Aorta (tissue), 5 donors: Measurements from ENCODE around the gene CFAP410. TPM values are rescaled to one million over a fixed set of nuclear protein-coding genes. Genes with fewer than 3 reads are reported as not detected.

Experiments used
- ATAC-seq: fragments of 200-7000 bp; cut with Tn5 transposase; one replicate; pipeline ENCODE4 v1.9.1; 2022; ENCODE audit warnings: moderate library complexity; ENCODE audit not compliant: low FRiP score
- DNase-seq, 2 donors: peaks; one replicate each; pipeline ENCODE4 v3.0.0-alpha.2; 2020
- H3K27ac ChIP-seq, 2 donors: one replicate each; pipeline ENCODE4 v1.5.1; 2013; ENCODE audit warnings: low read length in 2 of 2, mild to moderate bottlenecking in 2 of 2, moderate library complexity in 2 of 2, control low read depth in 1 of 2, inconsistent platforms in 1 of 2, low read depth in 1 of 2
- H3K27me3 ChIP-seq, 2 donors: one replicate each; pipeline ENCODE4 v1.6.1; 2013; ENCODE audit warnings: control low read depth in 1 of 2, low read length in 1 of 2, mild to moderate bottlenecking in 1 of 2, moderate library complexity in 1 of 2; ENCODE audit not compliant: insufficient read depth in 2 of 2, control insufficient read depth in 1 of 2
- H3K36me3 ChIP-seq, 2 donors: one replicate each; pipeline ENCODE4 v1.6.1; 2013; ENCODE audit warnings: control low read depth in 1 of 2, low read length in 1 of 2, mild to moderate bottlenecking in 1 of 2; ENCODE audit not compliant: insufficient read depth in 2 of 2, control insufficient read depth in 1 of 2
- H3K4me1 ChIP-seq, 2 donors: one replicate each; pipeline ENCODE4 v1.6.1; 2013; ENCODE audit warnings: low read length in 2 of 2, control low read depth in 1 of 2, mild to moderate bottlenecking in 1 of 2, moderate library complexity in 1 of 2; ENCODE audit not compliant: insufficient read depth in 2 of 2, control insufficient read depth in 1 of 2
- H3K4me3 ChIP-seq, 2 donors: one replicate each; pipeline ENCODE4 v1.5.1; 2013; ENCODE audit warnings: low read length in 2 of 2, control low read depth in 1 of 2, mild to moderate bottlenecking in 1 of 2
- H3K9me3 ChIP-seq: one replicate; pipeline ENCODE4 v1.6.1; 2013; ENCODE audit warnings: mild to moderate bottlenecking, low read length; ENCODE audit not compliant: control insufficient read depth
- WGBS, 2 donors: extraction: QIAGEN DNeasy Blood & Tissue Kit; methylation state at CpG; one replicate each; pipeline ENCODE4 v1.1.7; 2013; 5-methylcytosine and 5-hydroxymethylcytosine counted together
- intact Hi-C, 2 donors: fragments of 100-400 bp; cut with DNase I; formaldehyde crosslinking; loops; one replicate each; pipeline versions ENCODE4 v1.14.2 to v1.15.0; 2022
- polyA plus RNA-seq, 2 donors: library from polyadenylated mRNA; stranded (reverse); fragments of 200-250 nt; gene quantifications; one replicate each; pipeline ENCODE4 v1.2.3, GENCODE V29; 2013
- total RNA-seq, 2 donors: library from RNA; stranded (reverse); fragmentation: NEBNext Ultra II Directional; extraction: Animal tissue kit (Norgen Biotek cat#: 25700); gene quantifications; one replicate each; pipeline ENCODE4 v1.2.1, GENCODE V29; 2021
- donor health status: healthy with polysubstance abuse.
- donor health status: Bipolar disorder and iron deficiency.
- donor health status: DM: no; HTN: no; CAD: no.
- donor health status: DM: no; HTN: no; CAD: no.
- donor health status: DM: yes; HTN: yes; CAD: no.

CFAP410 gene
- total and polyA plus RNA-seq, 4 donors, result 19.4 to 121 (median 23.5) TPM

DNA sequence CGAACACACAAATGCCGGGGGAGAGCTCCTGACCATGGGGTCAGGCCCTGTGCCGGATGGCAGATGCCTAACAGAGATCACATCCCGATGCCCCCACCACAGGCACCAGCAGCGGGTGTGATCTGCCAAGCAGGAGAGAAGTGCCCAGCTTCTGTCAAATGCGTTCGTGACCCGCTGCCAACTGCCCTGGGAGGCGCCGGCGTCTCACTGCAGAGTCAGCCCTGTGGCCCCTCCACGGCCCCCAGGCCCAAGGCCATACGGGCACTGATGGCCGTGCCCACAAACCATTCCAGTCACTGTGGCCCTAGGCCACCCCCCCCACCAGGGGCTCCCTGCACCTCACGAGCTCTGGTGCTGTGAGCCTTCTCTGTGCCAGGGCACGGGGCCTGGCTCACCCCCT lies 8.0 kb downstream of the CFAP410 start:
- Histone ChIP-seq H3K36me3 (no peaks in the 10 kb centered on the region), H3K9me3 (no peaks in the 10 kb centered on the region), H3K27ac (no peak overlapping the region), H3K4me1 (no peaks in the 10 kb centered on the region), H3K4me3 (no peak overlapping the region), H3K27me3 (no peaks in the 10 kb centered on the region)
- WGBS, 2 donors, result 56 to 71% methylated on average over 16 of the region's 16 CpGs
- DNase-seq, result no peak
- no peak for ATAC-seq
- intact Hi-C loops, result loop anchor here in 1 of 2 donors (10.0 kb wide), 1 partner anchor 484 kb away; the partner anchor contains the start of gene SUMO3

DNA sequence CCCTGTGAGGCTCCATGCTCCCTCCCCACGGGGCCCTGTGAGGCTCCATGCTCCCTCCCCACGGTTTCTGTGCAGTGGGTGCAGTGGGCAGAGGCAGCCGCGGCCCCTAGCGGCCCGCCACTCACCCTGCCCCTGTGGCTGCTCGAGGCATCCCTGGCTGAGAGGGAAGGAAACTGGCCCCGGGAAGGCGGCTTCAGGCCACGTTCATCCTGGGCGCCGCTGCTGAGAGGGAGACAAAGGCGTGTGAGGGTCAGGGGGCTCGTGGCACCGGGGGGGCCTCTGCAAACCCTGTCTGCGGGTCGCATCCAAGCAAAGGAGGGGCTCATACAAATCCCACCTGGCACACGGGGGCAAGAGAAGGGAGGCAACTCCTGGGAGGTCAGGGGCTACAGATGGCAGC lies 8.5 kb downstream of the CFAP410 start:
- no peaks in the 10 kb centered on the region for H3K36me3 ChIP-seq
- H3K27me3 ChIP-seq, result no peaks in the 10 kb centered on the region
- H3K27ac ChIP-seq, result no peak overlapping the region
- WGBS, 2 donors, result 86 to 89% methylated on average over 17 to 18 of the region's 18 CpGs
- no peaks in the 10 kb centered on the region for H3K9me3 ChIP-seq
- intact Hi-C loops, result loop anchor here in 1 of 2 donors (10.0 kb wide), 1 partner anchor 484 kb away; the partner anchor contains the start of gene SUMO3
- ATAC-seq, result no peak
- DNase-seq, result no peak
- no peaks in the 10 kb centered on the region for H3K4me1 ChIP-seq
- H3K4me3 ChIP-seq, result no peak overlapping the region

DNA sequence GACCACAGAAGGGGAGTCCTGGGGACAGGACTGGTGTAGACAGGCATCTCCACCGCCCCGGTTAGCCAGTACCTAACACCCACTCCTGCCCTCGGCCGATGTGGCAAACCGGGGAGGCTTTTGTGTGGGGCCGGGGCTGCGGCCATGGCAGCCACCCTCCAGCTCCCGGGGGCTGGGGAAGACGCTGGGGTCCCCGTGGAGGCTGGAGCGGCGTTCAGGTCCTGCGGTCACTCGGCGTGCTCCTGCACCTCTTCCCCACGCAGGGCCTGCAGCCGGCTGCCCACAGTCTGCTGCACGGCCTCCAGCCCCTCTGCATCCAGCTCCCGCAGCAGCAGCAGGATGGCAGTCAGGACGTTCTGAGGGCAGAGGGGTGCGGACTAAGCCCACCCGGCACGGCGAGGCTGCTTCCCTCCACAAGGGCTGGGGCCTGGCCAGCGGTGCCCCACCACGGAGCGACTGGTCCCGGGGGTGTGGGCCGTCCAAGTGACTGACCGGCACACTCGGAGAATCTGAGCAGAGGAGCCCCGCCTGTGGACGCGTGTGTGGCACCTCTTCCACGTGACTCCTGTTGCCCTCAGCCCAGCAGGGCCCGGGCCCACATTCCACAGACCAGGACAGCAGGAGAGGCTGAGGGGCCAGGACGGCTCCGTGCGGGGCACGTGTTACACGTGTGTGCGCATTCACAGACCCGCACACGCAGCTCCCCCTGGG lies 9.1 kb downstream of the CFAP410 start:
- DNase-seq, result no peak
- H3K27ac ChIP-seq, result no peak overlapping the region
- no peak overlapping the region for H3K4me3 ChIP-seq
- H3K27me3 ChIP-seq, result no peaks in the 10 kb centered on the region
- intact Hi-C loops, result loop anchor here in 1 of 2 donors (10.0 kb wide), 1 partner anchor 485 kb away; the partner anchor contains the start of gene SUMO3
- no peak for ATAC-seq
- WGBS, 2 donors, result 88 to 89% methylated on average over 34 to 44 of the region's 44 CpGs
- no peaks in the 10 kb centered on the region for H3K4me1 ChIP-seq
- H3K9me3 ChIP-seq, result no peaks in the 10 kb centered on the region
- H3K36me3 ChIP-seq, result no peaks in the 10 kb centered on the region

DNA sequence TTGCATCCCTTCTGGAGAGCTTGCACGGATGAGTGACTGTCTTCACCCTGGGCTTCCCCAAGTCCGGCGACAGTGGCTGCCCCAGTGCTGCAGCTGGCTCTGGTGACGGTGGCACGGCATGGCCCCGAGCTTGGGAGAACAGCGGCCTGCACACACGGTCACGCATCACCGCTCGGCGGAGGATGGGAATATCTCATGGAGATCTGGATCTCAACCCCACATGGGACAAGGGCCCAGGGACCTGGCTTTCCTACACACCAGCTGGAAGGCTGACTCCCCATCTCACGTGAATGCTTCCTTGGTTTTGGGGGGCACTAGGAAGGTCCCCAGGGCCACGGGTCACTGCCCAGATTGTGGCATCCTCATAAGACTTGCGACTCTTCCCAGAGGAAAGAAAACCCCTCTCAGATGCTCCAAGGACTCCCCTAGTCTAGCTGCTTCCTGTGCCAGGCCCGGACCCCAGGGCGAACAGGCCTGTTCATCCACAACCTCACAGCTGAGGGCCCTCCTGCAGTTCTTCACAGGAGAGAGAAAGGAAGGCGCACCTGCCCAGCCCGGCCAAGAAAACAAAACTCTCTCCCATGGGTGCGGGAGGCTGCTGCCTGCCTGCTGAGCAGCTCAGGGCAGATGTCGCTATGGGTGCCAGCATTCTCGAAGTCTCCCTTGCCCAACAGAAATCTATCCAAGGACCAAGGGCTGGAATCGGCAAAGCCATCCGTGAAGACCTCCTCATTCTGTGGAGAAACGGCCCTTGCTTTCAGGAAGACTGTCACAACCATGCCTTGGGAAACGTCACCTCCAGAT lies 9.9 kb downstream of the CFAP410 start:
- no peaks in the 10 kb centered on the region for H3K36me3 ChIP-seq

DNA sequence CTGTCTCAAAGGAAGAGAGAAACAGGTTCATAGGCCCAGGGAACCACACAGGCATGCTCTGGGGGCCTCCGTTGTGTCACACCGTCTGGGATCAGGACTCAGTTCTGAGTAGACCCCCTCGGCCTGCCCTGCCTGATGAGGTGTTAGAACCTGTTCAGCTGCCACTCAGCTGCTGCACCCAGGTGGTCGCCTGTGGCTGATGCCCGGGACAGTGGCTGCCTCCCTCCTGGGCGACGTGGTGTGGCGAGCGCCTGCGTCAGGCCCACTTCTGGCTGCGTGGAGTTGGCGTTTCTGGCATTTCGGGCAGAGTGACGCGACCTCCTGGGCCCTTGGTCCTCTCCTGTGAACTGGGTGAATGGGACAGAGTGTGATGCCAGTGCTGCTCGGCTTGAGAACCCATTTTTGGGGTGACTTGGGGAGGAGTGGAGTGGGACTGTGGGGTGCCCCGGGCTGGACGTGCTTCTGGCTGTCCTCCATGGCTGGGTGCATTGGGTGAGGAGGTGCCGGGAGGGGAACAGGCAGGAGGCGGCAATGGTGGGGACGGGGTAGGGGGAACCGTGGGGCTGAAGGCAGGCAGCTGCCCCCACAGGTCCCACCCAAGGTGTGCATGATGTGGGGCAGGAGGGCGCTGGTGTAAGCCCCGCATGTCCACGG lies 10.8 kb downstream of the CFAP410 start:
- Histone ChIP-seq H3K27ac (no peak overlapping the region), H3K4me1 (no peaks in the 10 kb centered on the region), H3K27me3 (no peaks in the 10 kb centered on the region), H3K4me3 (no peak overlapping the region), H3K36me3 (no peaks in the 10 kb centered on the region), H3K9me3 (no peaks in the 10 kb centered on the region)
- ATAC-seq (no peak), DNase-seq (no peak)
- 83 to 87% methylated on average over 25 of the region's 25 CpGs for WGBS, 2 donors
- intact Hi-C loops, result no loop called here

More for the DNA sequence above, 9.9 kb downstream of the CFAP410 start:
- Histone ChIP-seq H3K4me1 (no peaks in the 10 kb centered on the region), H3K27me3 (no peaks in the 10 kb centered on the region), H3K27ac (no peak overlapping the region), H3K9me3 (no peaks in the 10 kb centered on the region), H3K4me3 (no peak overlapping the region)
- no peak for ATAC-seq
- 78 to 79% methylated on average over 26 of the region's 26 CpGs for WGBS, 2 donors
- DNase-seq, result no peak
- intact Hi-C loops, result no loop called here

DNA sequence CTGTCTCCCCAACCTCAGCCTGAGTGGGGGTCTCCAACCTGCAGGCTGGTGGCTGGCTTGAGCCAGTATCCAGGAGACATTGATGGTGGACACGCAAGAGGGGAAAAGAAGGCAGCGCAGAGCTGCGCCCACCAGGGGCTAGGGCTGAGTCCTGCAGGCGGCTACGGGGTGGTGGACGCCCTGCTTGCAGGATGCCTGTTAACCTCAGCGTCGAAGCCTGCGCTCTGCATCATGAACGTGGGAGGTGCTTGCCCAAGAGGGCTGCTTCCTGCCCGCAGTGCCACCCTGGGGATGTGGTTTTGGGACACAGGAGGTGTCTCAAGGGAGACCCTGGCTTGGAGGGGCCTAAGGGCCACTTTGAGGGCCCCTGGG lies 11.6 kb downstream of the CFAP410 start:
- H3K9me3 ChIP-seq, result no peaks in the 10 kb centered on the region
- 88 to 90% methylated on average over 11 of the region's 11 CpGs for WGBS, 2 donors
- no peaks in the 10 kb centered on the region for H3K4me1 ChIP-seq
- no peak overlapping the region for H3K27ac ChIP-seq
- intact Hi-C loops, result no loop called here
- H3K4me3 ChIP-seq, result no peak overlapping the region
- no peaks in the 10 kb centered on the region for H3K27me3 ChIP-seq
- DNase-seq, result no peak
- ATAC-seq, result no peak
- H3K36me3 ChIP-seq, result no peaks in the 10 kb centered on the region

DNA sequence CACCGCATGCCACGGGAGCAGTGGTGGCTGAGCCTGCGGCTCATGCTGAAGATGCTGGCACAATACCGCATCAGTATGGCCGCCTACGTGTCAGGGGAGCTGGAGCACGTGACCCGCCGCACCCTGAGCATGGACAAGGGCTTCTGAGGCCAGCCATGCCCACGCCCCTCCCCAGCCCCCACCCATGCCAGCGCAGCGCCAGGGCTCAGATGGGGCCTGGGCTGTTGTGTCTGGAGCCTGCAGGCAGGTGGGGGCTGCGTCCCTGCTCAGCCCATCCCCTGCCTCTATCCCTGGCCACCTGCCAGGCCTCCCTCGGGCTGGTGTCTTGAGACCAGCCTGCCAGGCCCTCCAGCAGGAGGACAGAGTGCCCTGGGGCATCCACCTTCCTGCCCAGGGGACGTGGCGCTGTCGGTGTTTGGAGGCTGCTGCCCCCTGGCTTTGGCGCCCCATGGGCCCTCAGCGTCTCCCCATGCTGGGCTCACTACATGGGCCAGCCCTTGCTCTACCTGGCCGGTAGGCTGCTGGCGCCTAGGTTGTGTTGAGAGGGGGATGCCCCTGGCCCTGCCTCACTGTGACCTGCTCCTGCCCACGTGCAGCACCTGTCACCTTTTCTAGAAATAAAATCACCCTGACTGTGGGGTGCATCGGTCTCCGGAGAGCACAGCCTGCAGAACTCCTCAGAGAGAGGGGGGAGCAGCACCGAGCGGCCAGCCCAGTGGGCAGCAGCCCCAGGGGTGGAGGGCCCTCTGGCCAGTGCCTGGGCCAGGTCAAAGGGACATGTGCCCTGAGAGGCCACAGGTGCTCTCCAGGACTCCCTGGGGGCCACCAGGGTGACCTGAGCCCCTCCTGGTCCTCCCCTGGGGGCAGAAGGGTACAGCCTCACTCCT lies 12.2 kb downstream of the CFAP410 start:
- no peaks in the 10 kb centered on the region for H3K9me3 ChIP-seq
- WGBS, 2 donors, result 83 to 86% methylated on average over 25 to 26 of the region's 26 CpGs
- no peak for DNase-seq

DNA sequence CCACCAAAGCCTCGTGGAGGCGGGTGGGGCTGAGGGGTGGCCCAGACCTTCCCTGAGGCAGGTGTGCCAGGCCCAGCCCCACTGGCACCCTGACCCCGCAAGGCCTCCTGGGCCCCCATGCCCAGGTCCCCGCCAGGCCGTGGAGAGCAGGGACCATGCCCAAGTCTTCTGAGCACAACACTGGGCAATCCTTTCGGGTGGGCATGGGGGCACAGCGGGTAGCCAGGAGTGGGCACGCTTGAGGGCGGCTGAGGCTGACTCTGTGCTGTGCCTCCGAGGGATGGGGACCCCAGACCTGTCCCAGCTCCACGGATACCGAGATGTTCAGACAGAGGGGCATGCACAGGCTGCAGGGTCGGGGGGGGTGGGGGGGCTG lies 12.9 kb downstream of the CFAP410 start:
- Histone ChIP-seq H3K27me3 (no peaks in the 10 kb centered on the region), H3K9me3 (no peaks in the 10 kb centered on the region), H3K27ac (no peak overlapping the region), H3K36me3 (no peaks in the 10 kb centered on the region), H3K4me1 (no peaks in the 10 kb centered on the region), H3K4me3 (no peak overlapping the region)
- ATAC-seq (no peak), DNase-seq (no peak)
- intact Hi-C loops, result no loop called here
- WGBS, 2 donors, result 86 to 91% methylated on average over 13 of the region's 13 CpGs

More for the DNA sequence above, 12.2 kb downstream of the CFAP410 start:
- intact Hi-C loops, result no loop called here
- no peak for ATAC-seq
- H3K27me3 ChIP-seq, result no peaks in the 10 kb centered on the region
- H3K27ac ChIP-seq, result no peak overlapping the region
- no peaks in the 10 kb centered on the region for H3K36me3 ChIP-seq
- H3K4me3 ChIP-seq, result no peak overlapping the region
- no peaks in the 10 kb centered on the region for H3K4me1 ChIP-seq
